HEK293 (cell line): ENCODE measurements around the gene STARD5.

ENCODE experiments used
- CTCF ChIA-PET: fragments of 350-600 bp; formaldehyde crosslinking; extraction: SDS; loops from one replicate; lab custom pipeline; 2021; ENCODE audit warnings: antibody characterized with exemption; lab: Yijun Ruan, JAX
- POLR2A ChIA-PET: fragments of 300-600 bp; formaldehyde crosslinking; extraction: SDS; loops from one replicate; lab custom pipeline; 2020; ENCODE audit warnings: antibody characterized with exemption, inconsistent platforms; lab: Yijun Ruan, JAX
- H3K27ac ChIP-seq: fragments of 200-500 bp; sonication (Bioruptor generic); 2 replicates; pipeline ENCODE4 v1.5.1; 2014; ENCODE audit warnings: low read depth, low read length, control low read depth, inconsistent platforms; ENCODE audit errors: extremely low read depth
- H3K36me3 ChIP-seq, 2 experiments: fragments of 200-500 bp in 1 of 2; sonication (Bioruptor generic) in 1 of 2; 1 replicate in 1 of 2; 2 replicates in 1 of 2; pipeline ENCODE4 v1.5.1; 2014 to 2017; ENCODE audit warnings: inconsistent platforms in 2 of 2, low read length in 2 of 2; ENCODE audit not compliant: control insufficient read depth in 2 of 2, insufficient read depth in 1 of 2
- H3K4me1 ChIP-seq: fragments of 200-500 bp; sonication (Bioruptor generic); 2 replicates; pipeline ENCODE4 v1.5.1; 2014; ENCODE audit warnings: mild to moderate bottlenecking, low read length, inconsistent platforms; ENCODE audit not compliant: control insufficient read depth, insufficient read depth
- H3K4me3 ChIP-seq: 2 replicates; pipeline ENCODE4 v1.5.1; 2011; ENCODE audit warnings: low read depth, mild to moderate bottlenecking, control low read depth, low read length, moderate library complexity
- H3K9me3 ChIP-seq: fragments of 200-500 bp; sonication (Bioruptor generic); 2 replicates; pipeline ENCODE4 v1.5.1; 2014; ENCODE audit warnings: low read depth, low read length, inconsistent platforms; ENCODE audit not compliant: control insufficient read depth, insufficient read depth
- EGR2 ChIP-seq: fragments of 450-650 bp; formaldehyde crosslinking; IDR thresholded peaks from 2 replicates; pipeline ENCODE4 v1.5.1; 2016; ENCODE audit warnings: low read depth, missing biosample characterization, missing genetic modification characterization
- ELK4 ChIP-seq: IDR thresholded peaks from 2 replicates; pipeline ENCODE4 v1.6.1; 2011; ENCODE audit warnings: mild to moderate bottlenecking, low read depth, low read length, borderline replicate concordance
- KLF16 ChIP-seq: fragments of 450-650 bp; formaldehyde crosslinking; IDR thresholded peaks from 2 replicates; pipeline ENCODE4 v1.5.1; 2017; ENCODE audit warnings: missing biosample characterization, missing genetic modification characterization
- KLF8 ChIP-seq: fragments of 450-650 bp; formaldehyde crosslinking; IDR thresholded peaks from 2 replicates; pipeline ENCODE4 v1.5.1; 2016; ENCODE audit warnings: missing biosample characterization, missing genetic modification characterization
- PRDM2 ChIP-seq: fragments of 450-650 bp; formaldehyde crosslinking; IDR thresholded peaks from 2 replicates; pipeline ENCODE4 v1.5.1; 2016; ENCODE audit warnings: missing biosample characterization, missing genetic modification characterization, borderline replicate concordance
- TRIM28 ChIP-seq: IDR thresholded peaks from 2 replicates; pipeline ENCODE4 v1.6.1; 2011; ENCODE audit warnings: low read length, control low read depth, borderline replicate concordance
- WT1 ChIP-seq: fragments of 450-650 bp; formaldehyde crosslinking; IDR thresholded peaks from 2 replicates; pipeline ENCODE4 v1.5.1; 2016; ENCODE audit warnings: missing biosample characterization, missing genetic modification characterization
- YY1 ChIP-seq: fragments of 450-650 bp; formaldehyde crosslinking; IDR thresholded peaks from 2 replicates; pipeline ENCODE4 v1.5.1; 2018; ENCODE audit warnings: missing biosample characterization, missing genetic modification characterization
- ZBTB21 ChIP-seq: fragments of 450-650 bp; formaldehyde crosslinking; IDR thresholded peaks from 2 replicates; pipeline ENCODE4 v1.5.1; 2017; ENCODE audit warnings: missing biosample characterization, missing genetic modification characterization
- ZIC2 ChIP-seq: fragments of 450-650 bp; formaldehyde crosslinking; IDR thresholded peaks from 2 replicates; pipeline ENCODE4 v1.5.1; 2016; ENCODE audit warnings: missing biosample characterization, missing genetic modification characterization
- ZNF354C ChIP-seq: fragments of 450-650 bp; formaldehyde crosslinking; IDR thresholded peaks from 2 replicates; pipeline ENCODE4 v1.5.1; 2016; ENCODE audit warnings: missing biosample characterization, missing genetic modification characterization, low read depth, borderline replicate concordance
- ZNF48 ChIP-seq: fragments of 450-650 bp; formaldehyde crosslinking; IDR thresholded peaks from 2 replicates; pipeline ENCODE4 v1.5.1; 2016; ENCODE audit warnings: missing biosample characterization, missing genetic modification characterization
- ZNF624 ChIP-seq: fragments of 450-650 bp; formaldehyde crosslinking; IDR thresholded peaks from 2 replicates; pipeline ENCODE4 v1.5.1; 2017; ENCODE audit warnings: missing biosample characterization, missing genetic modification characterization
- ZNF654 ChIP-seq: fragments of 450-650 bp; formaldehyde crosslinking; IDR thresholded peaks from 2 replicates; pipeline ENCODE4 v1.5.1; 2016; ENCODE audit warnings: low read depth, missing biosample characterization, missing genetic modification characterization
- ZNF76 ChIP-seq: fragments of 450-650 bp; formaldehyde crosslinking; IDR thresholded peaks from 2 replicates; pipeline ENCODE4; 2016; ENCODE audit warnings: low read depth, missing biosample characterization, missing genetic modification characterization, borderline replicate concordance
- TF ChIP-seq, protein P1 (sequence below): fragments of 450-650 bp; formaldehyde crosslinking; IDR thresholded peaks from 2 replicates; pipeline ENCODE4 v1.5.1; 2016; ENCODE audit warnings: missing biosample characterization, missing genetic modification characterization

STARD5 gene

DNA sequence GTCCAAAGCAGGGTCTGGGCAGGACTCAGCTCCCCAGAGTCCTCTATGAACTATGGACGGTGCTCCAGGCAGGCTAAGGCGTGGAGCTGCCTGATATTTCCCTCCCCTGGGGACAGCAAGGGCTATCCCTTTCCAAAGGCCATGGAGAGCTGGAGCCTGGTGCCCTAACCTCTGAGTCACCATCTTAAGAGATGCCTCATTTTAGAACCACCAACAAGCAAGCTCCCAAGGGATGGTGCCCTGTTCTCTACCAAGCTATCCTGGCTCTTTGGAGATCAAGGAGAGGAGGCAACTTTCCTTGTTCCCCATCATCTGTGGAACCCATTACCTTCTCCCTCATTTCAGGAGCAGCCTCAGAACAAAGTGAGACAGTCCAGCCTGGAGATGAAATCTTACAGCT, 15.7 kb downstream of the STARD5 start:
- POLR2A ChIA-PET: no interaction called here

GRCh38 chr15:81304226-81304625, 19.7 kb downstream of the STARD5 start:
- POLR2A ChIA-PET: no interaction called here
- no peak for TF ChIP-seq YY1 (tag by site-specific recombination)
- no peak for TF ChIP-seq ZNF654 (tag by site-specific recombination)
- no peak for TF ChIP-seq KLF16 (tag by site-specific recombination)
- TF ChIP-seq TRIM28: no peak
- no peak for TF ChIP-seq EGR2 (tag by site-specific recombination)
- TF ChIP-seq ZNF76 (tag by site-specific recombination): no peak
- no peak for TF ChIP-seq ZBTB21 (tag by site-specific recombination)
- no peak for TF ChIP-seq KLF8 (tag by site-specific recombination)
- no peak for TF ChIP-seq ZIC2 (tag by site-specific recombination)
- TF ChIP-seq ZNF48 (tag by site-specific recombination): no peak
- TF ChIP-seq ELK4: no peak
- Histone ChIP-seq H3K4me1 (no peaks in the 10 kb centered on the region), H3K4me3 (no peak overlapping the region), H3K27ac (no peak overlapping the region), H3K9me3 (no peaks in the 10 kb centered on the region), H3K36me3 (no peaks in the 10 kb centered on the region)
- CTCF ChIA-PET: interaction anchor here (1.2 kb wide), 1 partner anchor 38 kb away, joined by 7 read pairs; no protein-coding TSS in a partner anchor

More for the DNA sequence above, 15.7 kb downstream of the STARD5 start:
- TF ChIP-seq, protein P1, sequence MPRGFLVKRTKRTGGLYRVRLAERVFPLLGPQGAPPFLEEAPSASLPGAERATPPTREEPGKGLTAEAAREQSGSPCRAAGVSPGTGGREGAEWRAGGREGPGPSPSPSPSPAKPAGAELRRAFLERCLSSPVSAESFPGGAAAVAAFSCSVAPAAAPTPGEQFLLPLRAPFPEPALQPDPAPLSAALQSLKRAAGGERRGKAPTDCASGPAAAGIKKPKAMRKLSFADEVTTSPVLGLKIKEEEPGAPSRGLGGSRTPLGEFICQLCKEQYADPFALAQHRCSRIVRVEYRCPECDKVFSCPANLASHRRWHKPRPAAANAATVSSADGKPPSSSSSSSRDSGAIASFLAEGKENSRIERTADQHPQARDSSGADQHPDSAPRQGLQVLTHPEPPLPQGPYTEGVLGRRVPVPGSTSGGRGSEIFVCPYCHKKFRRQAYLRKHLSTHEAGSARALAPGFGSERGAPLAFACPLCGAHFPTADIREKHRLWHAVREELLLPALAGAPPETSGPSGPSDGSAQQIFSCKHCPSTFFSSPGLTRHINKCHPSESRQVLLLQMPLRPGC: no peak
- TF ChIP-seq ZNF624 (tag by site-specific recombination): no peak
- TF ChIP-seq WT1 (tag by site-specific recombination): no peak
- no peak for TF ChIP-seq ZNF354C (tag by site-specific recombination)
- TF ChIP-seq PRDM2 (tag by site-specific recombination): no peak
- no peaks in the 10 kb centered on the region for H3K4me1 ChIP-seq
- no peaks in the 10 kb centered on the region for H3K9me3 ChIP-seq
- peaks cover 0 to 20% of the 10 kb centered on the region in 2 experiments; a peak in 1 of 3 replicates for H3K36me3 ChIP-seq
- H3K4me3 ChIP-seq: no peak overlapping the region
- CTCF ChIA-PET: interaction anchor here (0.8 to 2.8 kb wide), 2 partner anchors 41 to 43 kb away, joined by 3 to 9 read pairs; no protein-coding TSS in a partner anchor
- no peak overlapping the region for H3K27ac ChIP-seq
